ENCODE data around the gene EPHA6.

DNA sequence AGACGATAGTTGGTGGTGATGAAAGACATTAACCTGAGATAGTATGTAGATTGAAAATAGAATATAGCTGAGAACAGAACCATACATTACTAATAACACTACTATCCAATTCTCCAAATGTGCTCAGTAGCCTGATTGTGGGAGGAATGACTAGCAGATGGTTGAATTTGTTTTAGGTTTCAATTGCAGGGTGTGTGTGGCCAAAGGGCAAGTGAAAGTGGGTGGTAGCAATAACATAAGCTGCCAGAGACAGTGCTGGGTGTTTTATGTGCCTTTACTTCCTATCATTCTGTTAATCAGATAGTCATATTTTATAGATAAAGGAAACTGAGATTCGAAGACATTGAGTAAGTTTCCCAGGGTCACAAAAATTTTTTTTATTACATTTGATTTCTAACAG lies 700.7 kb downstream of the EPHA6 start:
- TF ChIP-seq CTCF (IDR thresholded peaks at IDR 0.05; ENCODE audit: borderline replicate concordance, extremely low read depth, low read length, poor library complexity, severe bottlenecking) (no peak), EZH2 (IDR thresholded peaks at IDR 0.05; ENCODE audit: borderline replicate concordance, low read depth, low read length, severe bottlenecking) (no peak)

Data from DND-41 (cell line).